Adipose tissue (tissue), 3 donors: ENCODE measurements around the gene CREB3L4. TPM values are rescaled to one million over a fixed set of nuclear protein-coding genes. Genes with fewer than 3 reads are reported as not detected.

Source experiments
- H3K27ac ChIP-seq: one replicate; pipeline ENCODE4 v1.5.1; 2013; ENCODE audit warnings: low read depth, low read length
- WGBS, 3 donors: extraction: QIAGEN DNeasy Blood & Tissue Kit; methylation state at CpG; one replicate each; pipeline ENCODE4 v1.1.7; 2013; 5-methylcytosine and 5-hydroxymethylcytosine counted together
- polyA plus RNA-seq, 3 donors: library from polyadenylated mRNA; stranded (reverse); fragments of 200-250 nt; gene quantifications; one replicate each; pipeline ENCODE4 v1.2.3, GENCODE V29; 2013
- donor health status: healthy with polysubstance abuse.
- donor health status: Bipolar disorder and iron deficiency.
- donor health status: healthy.

The CREB3L4 gene, protein sequence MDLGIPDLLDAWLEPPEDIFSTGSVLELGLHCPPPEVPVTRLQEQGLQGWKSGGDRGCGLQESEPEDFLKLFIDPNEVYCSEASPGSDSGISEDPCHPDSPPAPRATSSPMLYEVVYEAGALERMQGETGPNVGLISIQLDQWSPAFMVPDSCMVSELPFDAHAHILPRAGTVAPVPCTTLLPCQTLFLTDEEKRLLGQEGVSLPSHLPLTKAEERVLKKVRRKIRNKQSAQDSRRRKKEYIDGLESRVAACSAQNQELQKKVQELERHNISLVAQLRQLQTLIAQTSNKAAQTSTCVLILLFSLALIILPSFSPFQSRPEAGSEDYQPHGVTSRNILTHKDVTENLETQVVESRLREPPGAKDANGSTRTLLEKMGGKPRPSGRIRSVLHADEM
- 10 to 100 TPM; 10.7 to 12.3 (median 12.1) TPM for polyA plus RNA-seq

DNA sequence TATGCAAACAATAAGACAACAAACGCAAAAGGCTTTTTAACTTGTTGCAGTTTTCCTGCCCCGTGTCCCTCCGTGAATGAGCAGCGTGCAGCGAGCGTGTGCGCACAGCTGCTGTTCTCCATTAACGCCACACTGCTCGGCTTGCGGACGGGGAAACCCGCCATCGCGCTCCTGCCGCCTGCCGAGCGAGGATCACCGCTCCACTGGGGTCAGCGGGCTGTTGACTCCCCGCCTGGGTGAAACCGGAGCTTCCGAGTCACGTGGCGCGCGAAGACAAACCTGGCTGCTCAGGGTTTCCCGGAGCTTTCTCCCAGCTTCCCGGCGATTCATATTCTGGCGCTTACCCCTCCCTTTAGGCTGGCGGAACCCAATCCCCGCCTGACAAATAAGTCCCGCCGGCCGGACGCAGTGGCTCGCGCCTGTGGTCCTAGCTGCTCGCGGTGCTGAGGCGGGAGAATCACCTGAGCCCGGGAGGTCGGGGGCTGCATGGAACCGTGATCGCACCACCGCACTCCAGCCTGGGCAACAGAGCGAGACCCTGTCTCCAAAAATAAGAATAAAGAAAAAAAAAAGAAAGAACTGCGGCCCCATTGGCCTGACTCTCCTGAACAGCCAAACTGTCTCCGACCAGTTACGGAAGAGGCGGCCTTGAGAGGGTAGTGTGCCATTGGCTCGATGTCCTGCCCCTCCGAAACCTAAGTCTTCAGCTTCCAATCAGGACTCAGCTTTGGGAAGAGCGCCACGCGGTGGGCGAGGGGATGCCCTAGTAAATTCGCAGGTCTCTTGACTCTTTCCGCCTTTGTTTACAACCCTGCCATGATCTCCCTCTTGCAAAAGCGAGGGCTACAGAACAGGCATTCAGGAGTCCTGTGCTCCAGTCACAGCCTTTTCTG lies at the start of gene CREB3L4:
Gene CREB3L4, plus strand, starts transcription at position 796 of the 893 bp plus-strand sequence. CDS start 624 bp downstream, outside the sequence.
- no peak within 1 kb of the TSS for H3K27ac ChIP-seq
- 0 to 1% (median 0%) methylated on average over 60 of the region's 60 CpGs for WGBS, 3 donors

DNA sequence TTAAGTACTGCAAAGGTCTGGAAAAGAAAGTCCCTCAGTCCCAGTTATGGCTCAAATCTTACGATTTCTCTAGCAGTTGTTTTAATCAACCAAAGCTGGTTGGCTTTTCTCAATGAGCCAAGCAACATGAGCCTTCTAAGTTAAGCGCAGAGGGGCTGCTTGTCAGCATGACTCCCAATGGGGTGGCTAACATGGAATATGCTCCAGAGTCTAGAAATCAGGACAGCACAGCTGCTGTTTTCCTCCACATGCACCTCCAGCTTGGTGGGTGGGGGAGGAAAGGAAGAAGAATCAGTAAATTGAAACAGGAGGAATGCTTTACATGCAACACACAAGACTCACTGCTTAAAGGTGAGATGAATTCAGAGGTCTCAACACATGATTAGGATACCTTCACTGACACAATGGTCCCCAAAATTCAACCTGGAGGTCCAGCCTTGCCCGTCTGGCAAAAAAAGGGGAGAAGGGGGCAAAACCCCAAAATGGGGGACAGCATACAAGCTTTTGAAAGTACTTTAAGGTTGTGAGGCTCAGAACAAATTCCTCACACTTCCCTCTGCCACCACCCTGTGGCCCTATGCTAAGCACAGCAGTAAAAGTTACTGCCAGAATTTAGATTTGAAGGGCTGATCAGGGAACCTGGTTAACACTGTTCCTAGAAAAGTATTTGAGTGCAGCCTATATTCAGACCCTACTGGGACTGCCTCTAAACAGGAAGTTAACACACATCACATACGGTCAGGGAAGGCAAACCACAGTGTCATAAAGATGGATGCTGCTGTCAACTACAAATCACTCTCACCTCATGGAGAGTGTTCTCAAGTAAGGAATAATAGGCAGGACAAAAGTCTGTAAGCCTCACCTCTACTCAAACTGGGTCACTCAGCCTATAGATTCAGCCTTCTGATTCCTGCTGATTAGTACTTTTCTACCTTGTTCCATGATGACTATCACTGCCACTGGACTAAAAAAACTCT lies 47.5 kb upstream of the CREB3L4 start:
- H3K27ac ChIP-seq, result no peak overlapping the region
- 41 to 47% (median 46%) methylated on average over 4 of the region's 4 CpGs for WGBS, 3 donors

DNA sequence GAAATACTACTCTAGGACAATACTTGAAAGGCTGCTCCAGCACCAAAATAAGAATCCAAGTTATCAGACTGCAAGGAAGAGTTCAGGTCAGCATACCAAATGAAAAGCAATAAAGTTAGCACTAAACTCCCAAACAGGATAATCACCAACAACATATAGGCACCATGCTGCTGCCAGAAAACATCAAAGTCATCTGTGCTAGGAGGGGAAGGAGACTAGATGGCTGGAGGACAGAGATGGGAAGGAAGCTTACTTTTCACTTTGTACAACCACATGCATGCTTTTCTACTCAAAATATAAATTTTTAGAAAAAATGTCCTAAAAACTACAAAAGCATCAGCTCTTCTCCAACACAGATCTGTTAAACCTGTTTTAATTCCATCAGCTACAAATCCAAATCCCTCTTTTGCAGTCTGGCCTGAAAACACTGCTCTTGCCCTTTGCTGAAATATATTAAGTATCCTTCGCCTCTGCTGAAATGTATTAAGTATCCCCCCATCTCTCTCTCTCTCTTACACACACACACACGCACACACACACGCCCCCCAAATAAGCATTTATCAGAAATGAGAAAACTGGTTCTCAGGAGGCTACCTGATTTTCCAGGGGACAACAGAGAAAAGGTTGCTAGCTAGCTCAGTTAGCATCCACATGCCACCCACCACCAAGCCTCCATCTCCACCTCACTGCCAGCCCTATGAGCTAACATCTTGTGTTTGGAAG lies 46.5 kb upstream of the CREB3L4 start:
- 23 to 31% (median 25%) methylated on average over 3 of the region's 3 CpGs for WGBS, 3 donors
- H3K27ac ChIP-seq, result no peak overlapping the region

DNA sequence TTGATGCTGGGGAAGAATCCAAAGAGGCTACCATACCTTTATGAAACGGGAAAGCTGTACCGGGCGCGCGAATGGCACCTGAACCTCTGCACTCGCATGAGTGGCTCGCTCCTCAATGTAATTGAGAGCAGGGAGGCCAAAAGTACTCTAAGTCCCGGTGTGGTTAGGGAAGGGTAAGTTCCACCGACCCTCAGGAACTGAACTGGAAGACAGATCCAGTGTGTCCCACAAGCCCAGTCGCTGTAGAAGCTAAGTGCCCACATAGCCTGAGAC lies 46.0 kb upstream of the CREB3L4 start:
- 3 to 6% (median 3%) methylated on average over 10 of the region's 10 CpGs for WGBS, 3 donors
- H3K27ac ChIP-seq, result no peak overlapping the region

DNA sequence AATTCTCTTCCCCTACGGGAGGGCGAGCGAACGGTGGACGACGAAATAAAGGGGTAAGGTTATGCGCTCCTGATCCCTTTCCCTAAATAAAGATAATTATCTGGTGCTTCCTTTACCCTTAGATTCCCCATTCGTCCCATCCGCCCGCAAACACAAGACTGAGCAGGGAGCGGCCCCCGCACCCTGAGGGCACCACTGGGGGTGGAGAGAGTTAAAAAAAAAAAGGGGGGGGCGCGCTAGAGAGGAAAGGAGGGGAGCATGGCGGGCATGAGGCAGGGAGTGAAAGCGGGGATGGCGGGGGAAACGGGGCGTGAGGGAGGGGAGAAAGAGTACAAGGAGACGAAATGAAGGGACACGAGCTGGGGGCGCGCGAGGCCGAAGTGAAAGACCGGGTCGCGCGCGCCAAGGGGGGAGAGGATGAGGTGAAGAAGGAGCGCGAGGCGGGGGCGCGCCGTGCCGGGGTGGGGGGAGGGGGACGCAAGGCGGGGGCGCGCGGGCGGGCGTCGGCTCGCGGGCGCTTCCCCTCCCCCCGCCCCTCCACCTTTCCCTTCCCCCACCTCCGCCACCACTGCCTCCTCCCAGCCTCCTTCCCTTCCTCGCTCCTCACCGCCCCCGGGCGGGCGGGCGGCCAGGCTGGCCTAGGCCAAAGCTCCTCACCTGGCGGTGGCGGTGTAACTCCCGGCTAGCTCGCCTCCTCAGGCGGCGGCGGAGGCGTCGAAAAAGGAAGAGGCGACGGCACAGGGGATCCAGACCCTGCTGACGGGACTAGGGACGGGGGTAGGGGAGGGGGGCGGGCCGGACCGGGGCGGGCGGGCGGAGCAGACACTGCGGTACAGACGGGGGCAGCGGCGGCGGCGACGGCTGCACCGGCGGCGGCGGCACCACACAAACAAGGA lies 45.4 kb upstream of the CREB3L4 start:
- 0% methylated on average over 43 to 78 of the region's 86 CpGs for WGBS, 3 donors
- H3K27ac ChIP-seq, result no peak overlapping the region

DNA sequence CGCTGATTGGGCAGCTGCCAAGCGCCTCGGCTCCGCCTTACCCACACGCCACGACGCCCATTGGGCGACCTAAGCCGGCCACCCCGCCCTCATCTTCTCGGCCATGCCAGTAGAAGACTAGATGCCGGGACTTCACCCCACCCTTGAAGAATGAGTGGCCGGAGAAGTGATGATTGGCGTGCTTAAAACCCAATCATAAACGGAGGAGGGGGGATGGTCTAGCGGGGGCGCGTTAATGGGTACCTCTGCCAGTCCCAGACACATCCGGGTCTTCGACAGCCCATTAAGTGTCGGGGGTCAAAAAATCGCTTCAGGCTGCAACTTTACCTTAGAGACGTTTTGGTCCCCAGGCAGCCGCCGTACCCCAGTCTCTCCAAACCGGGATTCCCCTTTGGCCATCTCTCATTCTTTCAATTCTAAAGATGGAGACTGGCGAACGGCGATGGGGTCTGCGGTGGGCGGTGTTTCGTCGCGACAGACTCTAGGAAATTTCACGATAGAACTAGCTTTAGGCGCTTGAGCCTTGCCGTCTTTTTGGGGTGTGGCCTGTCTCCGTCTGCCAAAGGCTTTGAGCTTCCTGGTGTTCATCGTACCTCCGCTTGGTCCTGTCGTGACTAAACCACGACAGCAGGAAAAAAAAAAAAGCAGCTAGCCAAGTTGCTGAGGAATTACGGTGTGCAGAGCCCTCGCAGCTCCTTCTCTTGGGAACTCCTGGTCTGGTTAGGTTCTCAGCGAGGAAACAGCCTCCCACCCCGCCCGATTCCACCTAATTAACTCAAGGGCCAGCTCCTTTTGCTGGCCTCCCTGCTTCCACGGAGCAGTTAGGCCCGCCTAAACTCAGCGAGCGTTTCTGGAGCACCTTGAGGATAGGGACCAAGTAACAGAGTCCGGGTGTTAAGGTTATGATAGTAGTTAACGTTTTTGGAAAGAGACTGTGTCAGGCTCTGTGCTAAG lies 44.5 kb upstream of the CREB3L4 start, which contains the start of gene GATAD2B:
Gene GATAD2B, minus strand, starts transcription at position 1 of the 954 bp plus-strand sequence. CDS start 94,625 bp downstream, outside the sequence.
- WGBS, 3 donors, result 0 to 1% (median 0%) methylated on average over 53 of the region's 53 CpGs
- no peak within 1 kb of the TSS for H3K27ac ChIP-seq

DNA sequence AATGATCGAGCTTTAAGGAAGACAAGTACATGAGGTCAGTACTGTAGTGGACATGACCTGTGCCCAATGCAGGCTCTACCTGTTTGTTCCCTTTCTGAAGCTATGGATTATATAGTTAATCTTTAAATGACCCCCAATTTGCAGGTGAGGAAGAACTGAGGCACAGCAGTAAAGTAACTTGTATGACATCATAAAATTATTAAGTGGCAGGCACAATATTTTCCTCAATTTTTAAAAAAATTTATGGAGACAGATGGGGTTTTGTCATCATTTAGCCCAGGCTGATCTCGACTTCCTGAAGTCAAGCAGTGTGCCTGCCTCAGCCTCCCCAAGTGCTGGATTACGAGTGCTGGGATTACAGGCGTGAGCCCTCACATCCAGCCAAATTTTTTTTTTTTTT lies 41.3 kb upstream of the CREB3L4 start:
- 78 to 87% (median 84%) methylated on average over 4 of the region's 4 CpGs for WGBS, 3 donors
- H3K27ac ChIP-seq, result no peak overlapping the region

DNA sequence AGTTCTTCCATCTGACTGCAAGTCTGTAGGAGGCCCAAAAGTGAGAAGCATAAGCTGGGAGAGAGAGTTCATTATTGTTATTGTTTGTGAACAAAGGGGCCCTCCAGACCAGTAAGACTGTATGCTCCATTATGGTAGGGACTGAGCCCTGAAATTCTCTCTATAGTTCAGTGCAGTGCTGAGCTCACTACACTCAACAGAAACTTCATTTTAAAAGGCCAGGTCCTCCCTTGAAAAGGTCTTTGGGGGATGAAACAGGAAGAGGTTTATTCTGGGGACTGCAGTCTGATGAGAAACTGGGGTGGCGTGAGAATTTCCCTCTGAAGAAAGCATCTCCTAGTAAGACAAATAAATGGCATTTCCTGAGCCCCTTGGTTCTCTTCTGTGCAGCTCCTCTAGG lies 39.5 kb upstream of the CREB3L4 start:
- WGBS, 3 donors, result 57 to 91% (median 83%) methylated on average over 1 of the region's 1 CpG
- H3K27ac ChIP-seq, result no peak overlapping the region

DNA sequence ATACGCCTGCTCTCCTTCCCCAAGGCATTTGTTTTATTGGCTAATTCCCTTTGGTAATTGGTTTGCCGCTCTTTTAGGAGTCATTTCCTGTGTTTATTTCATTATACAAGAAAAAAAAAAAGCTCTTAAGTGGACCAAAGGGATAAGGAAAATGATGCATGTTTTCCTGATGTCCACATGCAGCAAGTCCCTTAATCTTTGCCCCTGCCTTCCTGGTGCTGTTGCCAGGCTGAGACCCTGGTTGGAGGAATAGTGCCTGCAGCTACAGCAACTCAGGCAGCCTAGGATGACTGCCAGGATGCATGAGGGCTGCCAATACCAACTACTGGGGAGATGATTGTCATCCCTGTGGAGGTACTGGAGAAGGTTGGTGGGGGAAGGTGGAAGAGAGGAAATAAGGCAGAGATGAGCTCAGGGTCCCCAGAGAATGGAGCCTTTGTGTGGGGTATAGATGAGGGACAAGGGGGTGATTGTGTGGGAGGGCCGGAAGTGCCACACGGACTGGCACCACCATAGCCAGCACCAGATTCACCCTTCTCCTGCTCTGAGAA lies 38.8 kb upstream of the CREB3L4 start:
- no peak overlapping the region for H3K27ac ChIP-seq
- WGBS, 3 donors, result 47 to 74% (median 57%) methylated on average over 4 of the region's 4 CpGs

DNA sequence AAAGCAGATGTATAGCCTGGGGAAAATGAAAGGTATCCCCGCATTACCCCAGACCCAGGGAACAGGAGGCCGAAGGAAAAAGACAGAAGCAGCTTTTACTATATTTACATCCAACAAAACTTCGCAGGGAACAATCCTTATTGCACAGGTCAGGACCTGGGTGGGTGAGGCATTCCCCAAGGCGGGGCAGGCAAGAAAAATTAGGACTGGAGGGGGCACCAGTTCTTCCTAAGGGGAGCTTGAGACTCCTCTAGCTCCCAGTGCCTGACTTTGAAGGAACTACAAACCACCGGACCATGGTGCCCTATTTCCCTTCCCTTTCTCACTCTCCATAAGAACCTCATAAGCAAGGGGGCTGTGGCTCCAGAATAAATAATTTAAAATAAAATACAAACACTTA lies 38.3 kb upstream of the CREB3L4 start:
- H3K27ac ChIP-seq, result no peak overlapping the region
- WGBS, 3 donors, result 84 to 89% (median 86%) methylated on average over 5 of the region's 5 CpGs

DNA sequence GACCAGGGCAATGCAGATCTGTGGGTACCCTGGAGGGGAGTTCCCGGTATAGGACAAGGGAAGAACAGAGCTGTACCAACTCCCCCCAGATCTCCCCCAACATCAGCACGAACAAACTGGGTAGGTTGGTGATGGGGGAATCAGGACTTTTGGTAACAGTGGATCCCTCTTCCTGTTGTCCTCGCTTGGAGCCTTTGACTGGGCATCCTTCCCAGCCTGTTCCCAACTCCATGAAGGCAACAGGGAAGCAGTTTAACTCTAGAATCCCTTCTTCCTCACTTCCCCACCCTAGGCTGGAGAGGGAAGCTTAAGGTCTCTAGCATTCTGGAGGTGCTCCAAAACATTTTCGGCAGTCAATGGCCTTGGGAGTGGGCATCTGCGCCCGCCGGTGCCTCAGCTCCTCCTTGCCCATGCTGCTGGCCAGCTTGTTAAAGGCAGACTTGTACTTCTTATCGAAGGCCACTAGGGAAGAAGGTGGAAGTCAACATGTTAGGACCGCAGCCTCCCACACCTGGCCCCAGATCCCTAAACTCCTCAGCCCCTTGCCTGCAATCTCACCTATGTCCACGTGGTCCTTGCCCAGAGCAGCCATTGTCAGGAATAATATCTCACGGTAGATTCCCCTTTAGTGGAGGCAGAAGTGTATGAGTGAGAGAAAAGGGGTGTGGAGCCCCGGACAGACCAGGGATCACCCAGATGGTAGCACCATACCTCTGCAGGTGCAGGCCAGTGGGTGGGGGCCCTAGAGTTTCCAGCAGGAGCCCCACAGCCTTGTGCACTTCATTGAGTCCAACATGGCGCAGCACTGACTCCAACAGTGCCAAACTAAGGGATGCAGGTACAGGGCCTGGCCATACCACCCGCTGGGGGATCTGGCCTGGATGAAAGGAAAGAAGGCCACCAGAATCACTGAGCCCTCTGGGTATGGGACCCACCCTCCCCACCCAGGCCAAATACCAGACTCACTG lies 37.4 kb upstream of the CREB3L4 start:
- no peak overlapping the region for H3K27ac ChIP-seq
- WGBS, 3 donors, result 81 to 89% (median 83%) methylated on average over 14 of the region's 14 CpGs

DNA sequence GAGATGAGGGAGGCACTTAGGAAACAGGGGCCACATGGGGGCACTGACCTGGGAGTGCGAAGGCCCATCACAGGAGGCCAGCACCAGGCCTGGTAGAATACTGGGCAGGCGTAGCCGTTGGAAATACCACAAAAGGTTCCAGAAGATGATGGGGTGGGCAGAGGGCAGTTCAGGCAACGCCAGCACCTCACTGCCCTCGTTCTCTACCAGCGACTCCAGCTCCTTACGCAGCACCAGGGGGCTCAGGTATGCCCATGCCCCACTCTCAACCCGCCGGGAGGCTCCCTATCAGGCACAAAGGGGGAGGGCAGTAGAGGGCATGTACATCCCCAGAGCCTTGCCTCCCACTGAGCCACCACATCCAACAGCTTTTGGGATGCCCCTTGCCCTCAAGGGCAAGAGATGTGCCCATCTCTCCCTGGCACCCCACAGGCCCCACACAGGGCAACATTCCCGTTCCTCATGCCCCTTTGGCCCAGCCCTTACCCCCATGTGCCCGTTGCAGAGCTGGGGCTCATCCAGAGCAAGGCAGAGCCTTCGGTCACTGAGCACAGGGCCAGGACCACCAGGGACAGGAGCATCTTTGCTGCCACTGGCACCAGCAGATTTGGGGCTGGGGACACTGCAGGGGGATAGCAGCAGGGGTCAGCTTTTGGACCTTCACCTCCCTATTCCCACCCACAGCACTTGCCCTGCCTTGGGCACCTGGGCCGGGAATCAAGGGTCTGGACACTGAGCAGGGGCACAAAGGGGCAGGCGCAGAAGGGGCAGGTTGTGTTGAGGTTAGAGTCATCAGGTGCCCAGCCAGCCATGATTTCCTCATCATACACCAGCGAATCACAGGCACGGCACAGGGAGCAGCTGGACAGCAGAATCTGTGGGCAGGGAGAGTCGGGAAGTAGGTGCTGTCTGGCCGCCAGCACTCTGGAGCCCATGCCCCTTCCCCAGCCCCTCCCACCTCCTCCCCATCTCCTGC lies 35.3 kb upstream of the CREB3L4 start:
- WGBS, 3 donors, result 94 to 97% (median 95%) methylated on average over 18 of the region's 18 CpGs

DNA sequence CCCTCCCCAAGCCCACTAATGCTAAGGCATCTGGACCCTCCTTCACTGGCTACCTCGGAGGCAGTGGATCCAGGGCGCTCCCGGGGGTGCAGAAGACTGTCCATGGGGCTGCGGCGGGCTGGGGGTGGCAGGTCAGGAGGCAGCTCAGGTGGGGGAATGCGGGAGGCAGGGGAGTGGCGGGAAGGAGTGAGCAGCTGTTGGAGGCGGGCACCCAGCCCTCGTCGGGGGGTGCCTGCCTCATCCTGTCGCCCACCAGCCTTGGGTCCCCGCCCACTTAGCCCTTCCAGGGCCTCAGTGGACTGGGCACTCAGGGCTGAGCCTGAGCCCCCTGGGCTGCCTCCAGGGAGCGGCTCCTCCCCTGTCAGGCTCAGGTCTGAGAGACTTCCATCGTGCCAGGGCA lies 34.3 kb upstream of the CREB3L4 start:
- 89 to 99% (median 90%) methylated on average over 10 to 14 of the region's 14 CpGs for WGBS, 3 donors
- H3K27ac ChIP-seq, result no peak overlapping the region

More for the DNA sequence above, 35.3 kb upstream of the CREB3L4 start:
- H3K27ac ChIP-seq, result no peak overlapping the region
